MCF 10A (cell line): ENCODE results near the gene PLEKHH1. TPM values are rescaled to one million over a fixed set of nuclear protein-coding genes. Genes with fewer than 3 reads are reported as not detected.
A peak's percentile ranks its signal among the peaks of the same experiment; 100 is the strongest.

Experiments
- BruUV-seq: library from RNA; stranded (reverse); fragments of 400-500 nt; replicated peaks from 2 replicates; lab custom pipeline; 2021; lab: Mats Ljungman, UMichigan
- CTCF ChIA-PET: fragments of 300-600 bp; sonication (Branson Sonifier 250); formaldehyde crosslinking; extraction: SDS; loops from one replicate; lab custom pipeline; 2021; ENCODE audit warnings: antibody characterized with exemption, inconsistent platforms; lab: Yijun Ruan, JAX
- POLR2A ChIA-PET: fragments of 300-600, 350-650 bp; sonication (Branson Sonifier 250); formaldehyde crosslinking; extraction: SDS; loops from one replicate; lab custom pipeline; 2020; ENCODE audit warnings: antibody characterized with exemption, inconsistent platforms; lab: Yijun Ruan, JAX
- DNase-seq: peaks from one replicate; pipeline ENCODE4 v3.0.0-alpha.2; 2018; ENCODE audit not compliant: unreplicated experiment
- H3K27ac Mint-ChIP-seq: one replicate; pipeline ENCODE4 v1.8.0; 2022; ENCODE audit warnings: mild to moderate bottlenecking, low read depth, mixed read lengths; ENCODE audit not compliant: unreplicated experiment
- H3K27me3 Mint-ChIP-seq: one replicate; pipeline ENCODE4 v1.8.0; 2022; ENCODE audit warnings: mixed read lengths; ENCODE audit not compliant: insufficient read depth, unreplicated experiment
- H3K36me3 Mint-ChIP-seq: one replicate; pipeline ENCODE4 v1.8.0; 2022; ENCODE audit warnings: mild to moderate bottlenecking, moderate library complexity, mixed read lengths; ENCODE audit not compliant: insufficient read depth, unreplicated experiment
- H3K4me1 Mint-ChIP-seq: one replicate; pipeline ENCODE4 v1.8.0; 2022; ENCODE audit warnings: mixed read lengths; ENCODE audit not compliant: insufficient read depth, unreplicated experiment
- H3K4me3 Mint-ChIP-seq: one replicate; pipeline ENCODE4 v1.8.0; 2022; ENCODE audit warnings: mild to moderate bottlenecking, moderate library complexity, mixed read lengths; ENCODE audit not compliant: unreplicated experiment
- H3K9me3 Mint-ChIP-seq: one replicate; pipeline ENCODE4 v1.8.0; 2022; ENCODE audit warnings: mixed read lengths; ENCODE audit not compliant: unreplicated experiment
- CTCF ChIP-seq: fragments of 200-600 bp; IDR thresholded peaks from one replicate; pipeline ENCODE4 v1.8.0; 2022; ENCODE audit warnings: antibody characterized with exemption, mild to moderate bottlenecking; ENCODE audit not compliant: unreplicated experiment
- intact Hi-C: fragments of 100-400 bp; cut with micrococcal nuclease; formaldehyde crosslinking; loops from 2 replicates; pipeline ENCODE4 v1.14.1; 2022
- total RNA-seq: library from RNA; stranded (reverse); gene quantifications from 2 replicates; pipeline ENCODE4 v1.2.3, GENCODE V29; 2022

Gene PLEKHH1
- total RNA-seq, 1 experiment from 2014 or later: 5.8 TPM

GRCh38 chr14:67520482-67520881 lies 12.6 kb upstream of the PLEKHH1 start:
- no peak for DNase-seq
- Mint-ChIP-seq H3K27me3 (peaks cover 60% of the 10 kb centered on the region), H3K27ac (no peak overlapping the region), H3K4me3 (no peak overlapping the region), H3K9me3 (no peaks in the 10 kb centered on the region), H3K4me1 (no peaks in the 10 kb centered on the region), H3K36me3 (no peaks in the 10 kb centered on the region)
- TF ChIP-seq CTCF: no peak
- no TSS peak for BruUV-seq
- ChIA-PET CTCF (interaction anchor here (0.6 to 1.6 kb wide), 5 partner anchors 19 to 184 kb away, joined by 3 to 6 read pairs (median 3); no protein-coding TSS in a partner anchor), POLR2A (interaction anchor here (0.7 kb wide), 1 partner anchor 93 kb away, joined by 3 read pairs; no protein-coding TSS in a partner anchor)
- intact Hi-C loops: no loop called here

- no peak for TF ChIP-seq CTCF
- H3K36me3 Mint-ChIP-seq: no peaks in the 10 kb centered on the region
- no peak for DNase-seq
- no peaks in the 10 kb centered on the region for H3K4me1 Mint-ChIP-seq
- ChIA-PET POLR2A (no interaction called here), CTCF (interaction anchor here (1.4 kb wide), 1 partner anchor 50 kb away, joined by 5 read pairs; no protein-coding TSS in a partner anchor)
- no peak overlapping the region for H3K4me3 Mint-ChIP-seq
- no peak overlapping the region for H3K27ac Mint-ChIP-seq
- no TSS peak for BruUV-seq
- peaks cover 74% of the 10 kb centered on the region for H3K27me3 Mint-ChIP-seq
- intact Hi-C loops: no loop called here
- H3K9me3 Mint-ChIP-seq: no peaks in the 10 kb centered on the region
Measured at GRCh38 chr14:67522270-67522669, 10.8 kb upstream of the PLEKHH1 start.

GRCh38 chr14:67523764-67524633 lies 9.1 kb upstream of the PLEKHH1 start:
- intact Hi-C loops: no loop called here
- no TSS peak for BruUV-seq
- DNase-seq: no peak
- H3K27ac Mint-ChIP-seq: no peak overlapping the region
- H3K27me3 Mint-ChIP-seq: peaks cover 66% of the 10 kb centered on the region
- TF ChIP-seq CTCF: no peak
- ChIA-PET POLR2A (interaction anchor here (0.6 to 1.2 kb wide), 3 partner anchors 9 to 925 kb away, joined by 3 to 4 read pairs (median 3); partner anchors contain the start of gene PLEKHH1), CTCF (interaction anchor here (4.9 to 9.0 kb wide), 4 partner anchors 9 to 98 kb away, joined by 63 to 167 read pairs (median 70); no protein-coding TSS in a partner anchor)
- H3K4me1 Mint-ChIP-seq: no peaks in the 10 kb centered on the region
- no peaks in the 10 kb centered on the region for H3K9me3 Mint-ChIP-seq
- no peaks in the 10 kb centered on the region for H3K36me3 Mint-ChIP-seq
- H3K4me3 Mint-ChIP-seq: no peak overlapping the region

- intact Hi-C loops: no loop called here
- no TSS peak for BruUV-seq
- TF ChIP-seq CTCF: no peak
- ChIA-PET POLR2A (interaction anchor here (0.6 to 1.2 kb wide), 3 partner anchors 8 to 924 kb away, joined by 3 to 4 read pairs (median 3); partner anchors contain the start of gene PLEKHH1), CTCF (interaction anchor here (0.6 to 9.0 kb wide), 5 partner anchors 10 to 99 kb away, joined by 3 to 167 read pairs (median 66); no protein-coding TSS in a partner anchor)
- Mint-ChIP-seq H3K4me1 (no peaks in the 10 kb centered on the region), H3K9me3 (no peaks in the 10 kb centered on the region), H3K36me3 (no peaks in the 10 kb centered on the region), H3K27ac (no peak overlapping the region), H3K27me3 (peaks cover 60% of the 10 kb centered on the region), H3K4me3 (no peak overlapping the region)
- peak; percentile 34 for DNase-seq
Measured at GRCh38 chr14:67524634-67524963, 8.5 kb upstream of the PLEKHH1 start.
